GM12874 (cell line): ENCODE measurements around the gene ZBTB5.

Experiments
- TF ChIP-seq, protein P1 (sequence below): IDR thresholded peaks from 2 replicates; pipeline ENCODE4 v1.5.1; 2011; ENCODE audit warnings: low read depth, mild to moderate bottlenecking, control low read depth, low read length, moderate library complexity; ENCODE audit not compliant: insufficient read depth

ZBTB5 gene

DNA sequence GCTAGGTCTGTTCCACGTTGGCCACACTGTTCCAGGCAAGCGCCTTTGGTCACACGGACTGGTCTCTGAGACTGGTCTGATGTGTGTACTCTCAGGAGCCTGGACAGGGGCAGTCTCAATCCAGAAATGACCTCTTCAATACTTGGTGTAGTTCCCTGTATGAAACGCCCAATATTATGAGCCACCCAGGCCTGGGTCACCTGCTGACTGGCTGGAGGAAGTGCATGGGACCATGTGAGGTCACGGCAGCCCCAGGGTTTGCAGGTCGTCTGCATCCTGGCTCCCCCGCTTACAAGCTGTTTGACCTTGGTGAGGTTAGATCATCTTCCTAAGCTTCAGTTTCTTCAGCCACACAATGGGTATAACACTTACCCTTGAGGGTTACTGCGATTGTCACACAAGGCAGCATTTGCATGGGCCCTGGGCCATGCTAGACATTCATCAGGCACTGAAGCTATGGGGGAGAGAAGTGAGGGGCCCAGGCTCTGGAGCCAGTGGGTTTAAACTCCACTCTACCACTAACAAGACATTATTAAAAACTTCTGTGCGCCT is 47.9 kb downstream of the ZBTB5 start:
- TF ChIP-seq, protein P1, sequence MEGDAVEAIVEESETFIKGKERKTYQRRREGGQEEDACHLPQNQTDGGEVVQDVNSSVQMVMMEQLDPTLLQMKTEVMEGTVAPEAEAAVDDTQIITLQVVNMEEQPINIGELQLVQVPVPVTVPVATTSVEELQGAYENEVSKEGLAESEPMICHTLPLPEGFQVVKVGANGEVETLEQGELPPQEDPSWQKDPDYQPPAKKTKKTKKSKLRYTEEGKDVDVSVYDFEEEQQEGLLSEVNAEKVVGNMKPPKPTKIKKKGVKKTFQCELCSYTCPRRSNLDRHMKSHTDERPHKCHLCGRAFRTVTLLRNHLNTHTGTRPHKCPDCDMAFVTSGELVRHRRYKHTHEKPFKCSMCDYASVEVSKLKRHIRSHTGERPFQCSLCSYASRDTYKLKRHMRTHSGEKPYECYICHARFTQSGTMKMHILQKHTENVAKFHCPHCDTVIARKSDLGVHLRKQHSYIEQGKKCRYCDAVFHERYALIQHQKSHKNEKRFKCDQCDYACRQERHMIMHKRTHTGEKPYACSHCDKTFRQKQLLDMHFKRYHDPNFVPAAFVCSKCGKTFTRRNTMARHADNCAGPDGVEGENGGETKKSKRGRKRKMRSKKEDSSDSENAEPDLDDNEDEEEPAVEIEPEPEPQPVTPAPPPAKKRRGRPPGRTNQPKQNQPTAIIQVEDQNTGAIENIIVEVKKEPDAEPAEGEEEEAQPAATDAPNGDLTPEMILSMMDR: no peak

DNA sequence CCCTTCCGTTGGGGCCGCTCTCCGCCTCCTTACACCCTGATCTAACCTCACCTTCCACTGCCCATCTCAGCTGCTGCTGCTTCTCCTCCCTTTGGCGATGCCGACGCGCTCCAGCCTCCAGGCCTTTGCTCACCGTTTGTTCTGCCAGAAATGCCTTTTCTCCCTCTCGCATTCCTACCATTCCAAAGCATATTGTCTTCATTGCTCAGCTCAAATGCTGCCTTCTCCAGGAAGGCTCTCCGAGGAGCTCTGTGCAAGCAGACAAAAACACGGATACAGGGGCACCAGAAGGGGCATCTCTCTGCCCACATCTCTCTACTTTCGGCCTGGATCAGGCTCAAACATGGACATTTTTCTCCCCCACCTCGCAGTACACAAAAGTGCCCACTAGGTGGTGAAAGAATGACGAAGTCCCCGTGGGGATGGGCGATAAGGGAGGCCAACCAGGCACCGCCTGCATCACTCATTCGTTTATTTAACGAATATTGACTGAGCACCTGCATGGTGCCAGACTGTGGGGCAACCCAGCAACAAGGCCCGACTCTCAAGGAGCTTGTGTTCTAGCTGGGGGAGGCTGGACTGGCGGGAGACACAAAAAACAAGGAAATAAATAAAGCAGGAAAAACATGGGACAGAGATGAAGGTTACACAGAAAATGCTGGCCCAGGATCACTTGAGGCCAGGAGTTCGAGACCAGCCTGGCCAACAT is 50.1 kb downstream of the ZBTB5 start:
- TF ChIP-seq, protein P1: peak; percentile 77

DNA sequence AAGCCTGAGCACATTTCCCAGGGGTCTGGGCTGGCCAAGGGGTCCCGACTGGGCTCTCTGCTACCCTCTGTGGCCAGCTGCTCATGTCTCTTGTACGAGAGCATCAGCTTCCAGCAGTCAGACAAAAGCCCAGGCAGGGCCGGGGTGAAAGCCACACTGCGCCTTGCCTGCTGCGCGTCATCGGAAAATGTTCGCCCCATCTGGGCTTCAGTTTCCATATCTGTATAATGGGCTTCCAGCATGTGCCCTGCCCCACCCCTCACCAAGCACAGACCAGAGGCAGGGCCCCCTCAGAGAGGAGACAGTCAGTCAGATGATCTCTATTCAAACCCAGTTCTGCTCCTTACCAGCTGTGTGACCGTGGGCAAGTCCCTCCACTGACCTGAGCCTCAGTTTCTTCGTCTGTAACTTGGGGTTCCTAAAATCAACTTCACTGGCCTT is 50.7 kb downstream of the ZBTB5 start:
- TF ChIP-seq, protein P1: no peak

DNA sequence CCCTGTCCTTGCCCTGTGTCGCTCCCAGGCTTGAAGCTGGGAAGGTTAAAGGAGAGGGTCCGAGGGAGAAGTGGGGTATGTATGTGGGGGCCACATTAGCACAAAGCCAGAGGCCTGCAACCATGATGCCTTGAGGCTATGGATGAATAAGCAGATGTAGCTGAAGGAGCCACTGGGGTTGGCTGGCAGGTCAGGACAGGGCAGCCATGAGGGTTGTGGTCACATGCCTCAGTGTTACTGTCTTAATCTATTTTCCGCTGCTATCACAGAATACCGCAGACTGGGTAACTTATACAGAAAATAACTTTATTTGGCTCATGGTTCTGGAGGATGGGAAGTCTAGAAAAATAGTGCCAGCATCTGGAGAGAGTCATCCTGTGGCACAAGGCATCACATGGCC is 51.9 kb downstream of the ZBTB5 start:
- TF ChIP-seq, protein P1: no peak

DNA sequence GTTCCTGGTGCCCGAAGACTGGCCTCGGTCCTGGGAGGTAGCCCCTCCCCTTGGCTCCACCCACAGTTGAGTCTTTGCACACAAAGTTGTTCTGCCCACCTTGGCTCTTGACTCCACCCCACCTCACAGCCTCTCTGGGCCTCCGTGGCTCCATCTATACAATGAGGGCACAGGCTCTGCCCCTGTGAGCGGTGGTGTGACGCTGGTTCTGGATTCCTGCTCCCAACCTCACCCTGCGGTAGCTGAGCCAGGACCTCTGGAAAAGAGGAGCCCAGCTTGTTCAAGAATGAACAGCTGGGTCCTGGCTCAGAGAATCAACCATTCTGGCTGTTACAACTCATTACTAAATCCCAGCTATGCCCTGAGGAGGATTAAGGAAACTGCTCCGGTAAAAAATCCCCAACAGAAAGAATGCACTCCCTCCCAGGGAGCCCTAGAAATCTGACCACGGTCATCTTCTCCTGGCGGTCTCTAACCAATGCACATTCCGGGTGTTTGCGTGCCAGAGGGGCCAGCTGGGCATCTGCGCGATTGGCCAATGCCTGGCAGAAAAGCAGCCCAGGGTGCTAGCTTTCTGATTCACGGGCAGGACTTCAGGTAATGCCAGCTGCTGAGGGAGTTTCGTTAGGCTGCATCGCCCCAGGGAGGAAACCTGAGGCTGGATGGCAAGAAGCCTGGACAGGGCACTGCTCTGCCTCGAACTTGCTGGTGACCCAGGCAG is 52.7 kb downstream of the ZBTB5 start:
- TF ChIP-seq, protein P1: no peak

DNA sequence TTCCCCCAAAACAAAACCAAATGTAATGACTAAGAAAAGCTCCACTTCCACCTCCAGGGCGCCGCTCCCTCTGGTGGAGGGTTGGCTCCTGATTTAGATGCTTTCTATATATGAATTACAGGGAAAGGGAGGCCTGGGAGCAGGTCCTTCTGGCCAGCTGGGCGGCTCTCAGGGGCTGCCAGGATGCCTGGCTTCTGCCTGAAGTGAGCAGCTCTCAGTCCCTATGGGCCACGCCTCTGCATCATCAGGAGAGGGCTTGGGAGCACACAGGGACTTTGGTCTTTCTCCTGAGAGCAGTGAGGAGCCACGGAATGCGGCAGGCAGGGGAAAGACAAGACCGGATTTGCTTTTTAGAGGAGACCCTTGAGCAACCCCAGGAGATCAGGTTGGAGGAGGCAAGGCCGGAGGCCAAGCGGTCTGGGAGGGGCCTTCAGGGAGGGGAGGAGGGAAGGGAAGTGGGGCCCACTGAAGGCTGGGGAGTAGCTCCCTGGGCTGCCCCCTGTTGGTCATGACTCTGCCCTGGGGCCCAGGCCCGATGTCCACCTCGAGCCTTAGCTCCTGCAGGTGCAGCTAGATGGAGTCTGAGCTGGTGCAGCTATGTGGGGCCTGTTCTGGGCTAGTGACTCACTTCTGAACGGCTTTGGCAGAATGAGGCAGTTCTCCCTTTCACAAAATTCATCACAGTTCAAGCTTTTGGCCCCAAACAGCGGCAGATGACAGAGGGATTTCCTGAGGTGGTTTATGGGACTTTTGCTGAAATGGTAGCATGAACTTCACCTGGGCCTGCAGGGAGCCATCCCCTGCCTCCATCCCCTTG is 54.1 kb downstream of the ZBTB5 start:
- TF ChIP-seq, protein P1: peak; percentile 80

DNA sequence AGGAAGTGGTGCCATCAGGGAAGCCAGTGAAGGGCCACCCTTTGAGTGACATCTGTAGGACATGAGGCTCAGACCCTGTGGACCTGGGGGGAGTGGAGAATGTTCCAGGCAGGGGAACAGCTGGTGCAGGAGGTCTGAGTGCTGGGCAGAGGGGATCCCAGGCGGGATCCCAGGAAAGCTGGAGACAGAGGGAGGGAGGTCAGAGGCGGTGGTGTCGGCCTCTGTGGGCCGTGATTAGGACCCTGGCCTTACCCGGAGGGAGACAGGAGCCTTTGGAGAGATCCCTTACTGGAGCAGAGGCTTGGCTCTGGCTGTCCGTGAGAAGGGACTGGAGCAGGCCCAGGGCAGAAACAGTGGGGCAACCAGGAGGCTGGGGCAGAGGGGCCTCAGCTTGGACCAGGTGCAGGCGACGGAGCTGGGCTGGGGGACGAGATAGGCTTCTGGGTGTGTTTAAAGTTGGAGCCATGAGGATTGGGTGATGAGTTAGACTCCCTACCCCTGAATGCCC is 54.8 kb downstream of the ZBTB5 start:
- TF ChIP-seq, protein P1: no peak
